Subcutaneous adipose tissue (tissue), 4 donors: Measurements from ENCODE around the gene ADAT2. TPM values are rescaled to one million over a fixed set of nuclear protein-coding genes. Genes with fewer than 3 reads are reported as not detected.

Experiments
- total RNA-seq, 4 donors: library from RNA; depleted of rRNA; stranded (reverse); fragments of >200 nt; gene quantifications; one replicate each; pipeline ENCODE4 v1.1.0, GENCODE V29; 2016
- TF ChIP-seq, protein P1 (sequence below): fragments of 450-650 bp; IDR thresholded peaks from one replicate; pipeline ENCODE4 v1.5.1; 2016; ENCODE audit warnings: low read depth, mild to moderate bottlenecking, control low read depth, antibody characterized with exemption, moderate library complexity

The ADAT2 gene
- total RNA-seq, 4 donors from 2014 or later: 2.8 to 5.7 (median 4.8) TPM

DNA sequence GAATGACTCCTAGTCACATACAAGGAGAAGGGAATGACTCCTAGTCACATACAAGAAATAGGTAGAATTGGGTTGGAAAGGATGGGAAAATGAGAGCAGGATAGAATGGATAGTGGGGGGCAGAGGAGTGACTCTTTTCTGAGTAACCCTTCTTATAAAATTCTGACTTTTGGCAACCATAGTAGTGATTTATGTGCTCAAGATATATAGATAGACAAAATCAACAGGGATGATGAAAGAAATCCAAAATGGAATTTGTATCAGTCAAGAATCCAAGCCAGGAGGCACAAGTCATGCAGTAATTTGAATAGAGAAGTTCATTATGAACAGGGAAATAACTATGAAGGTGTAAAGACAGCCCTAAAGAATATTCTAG, 41.7 kb downstream of the ADAT2 start:
- TF ChIP-seq, protein P1, sequence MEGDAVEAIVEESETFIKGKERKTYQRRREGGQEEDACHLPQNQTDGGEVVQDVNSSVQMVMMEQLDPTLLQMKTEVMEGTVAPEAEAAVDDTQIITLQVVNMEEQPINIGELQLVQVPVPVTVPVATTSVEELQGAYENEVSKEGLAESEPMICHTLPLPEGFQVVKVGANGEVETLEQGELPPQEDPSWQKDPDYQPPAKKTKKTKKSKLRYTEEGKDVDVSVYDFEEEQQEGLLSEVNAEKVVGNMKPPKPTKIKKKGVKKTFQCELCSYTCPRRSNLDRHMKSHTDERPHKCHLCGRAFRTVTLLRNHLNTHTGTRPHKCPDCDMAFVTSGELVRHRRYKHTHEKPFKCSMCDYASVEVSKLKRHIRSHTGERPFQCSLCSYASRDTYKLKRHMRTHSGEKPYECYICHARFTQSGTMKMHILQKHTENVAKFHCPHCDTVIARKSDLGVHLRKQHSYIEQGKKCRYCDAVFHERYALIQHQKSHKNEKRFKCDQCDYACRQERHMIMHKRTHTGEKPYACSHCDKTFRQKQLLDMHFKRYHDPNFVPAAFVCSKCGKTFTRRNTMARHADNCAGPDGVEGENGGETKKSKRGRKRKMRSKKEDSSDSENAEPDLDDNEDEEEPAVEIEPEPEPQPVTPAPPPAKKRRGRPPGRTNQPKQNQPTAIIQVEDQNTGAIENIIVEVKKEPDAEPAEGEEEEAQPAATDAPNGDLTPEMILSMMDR: no peak

DNA sequence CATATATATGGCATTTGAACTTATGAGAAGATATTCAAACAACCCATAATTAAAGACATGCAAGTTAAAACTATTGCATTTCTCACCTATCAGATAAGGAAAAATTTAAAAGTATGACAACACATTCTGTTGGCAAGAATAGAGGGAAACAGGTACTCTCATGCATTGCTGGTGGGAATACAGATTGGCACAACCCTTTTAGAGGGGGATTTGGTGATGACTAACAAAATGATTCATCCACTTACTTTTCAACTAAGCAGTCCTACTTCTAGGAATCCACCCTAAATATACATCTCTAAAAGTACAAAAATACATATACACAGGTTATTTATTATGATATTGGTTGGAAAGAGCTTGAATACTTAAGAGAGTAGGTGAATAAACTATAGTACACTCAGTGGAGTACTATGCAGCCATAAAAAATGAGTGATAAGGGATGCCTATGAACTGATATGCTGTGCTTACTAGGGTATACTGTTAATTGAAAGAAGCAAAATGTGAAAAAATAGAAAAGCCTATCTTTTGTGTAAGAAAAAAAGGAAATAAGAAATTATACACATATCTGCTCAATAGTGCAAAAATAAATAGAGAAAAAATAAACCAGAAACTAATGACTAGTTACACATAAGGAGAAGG, 42.2 kb downstream of the ADAT2 start:
- TF ChIP-seq, protein P1: no peak

DNA sequence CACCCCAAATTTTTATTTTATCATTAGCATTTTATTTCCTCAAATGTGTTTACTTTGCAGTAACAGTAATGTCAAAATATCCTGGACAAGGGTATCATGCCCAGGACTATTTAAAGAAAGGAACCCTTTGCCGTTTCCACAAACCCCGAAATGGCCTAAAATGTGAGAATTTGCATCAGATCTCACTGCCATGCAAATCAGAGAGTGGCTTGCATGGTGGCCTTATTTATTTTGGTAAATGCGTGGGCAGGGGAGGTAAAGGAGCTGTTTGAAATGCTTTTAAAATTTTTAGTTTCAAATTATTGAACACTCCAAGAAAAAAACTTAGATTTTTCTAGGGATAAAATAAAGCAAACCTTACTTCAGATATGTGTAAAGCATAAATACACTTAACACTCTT, 43.8 kb downstream of the ADAT2 start:
- TF ChIP-seq, protein P1: no peak

DNA sequence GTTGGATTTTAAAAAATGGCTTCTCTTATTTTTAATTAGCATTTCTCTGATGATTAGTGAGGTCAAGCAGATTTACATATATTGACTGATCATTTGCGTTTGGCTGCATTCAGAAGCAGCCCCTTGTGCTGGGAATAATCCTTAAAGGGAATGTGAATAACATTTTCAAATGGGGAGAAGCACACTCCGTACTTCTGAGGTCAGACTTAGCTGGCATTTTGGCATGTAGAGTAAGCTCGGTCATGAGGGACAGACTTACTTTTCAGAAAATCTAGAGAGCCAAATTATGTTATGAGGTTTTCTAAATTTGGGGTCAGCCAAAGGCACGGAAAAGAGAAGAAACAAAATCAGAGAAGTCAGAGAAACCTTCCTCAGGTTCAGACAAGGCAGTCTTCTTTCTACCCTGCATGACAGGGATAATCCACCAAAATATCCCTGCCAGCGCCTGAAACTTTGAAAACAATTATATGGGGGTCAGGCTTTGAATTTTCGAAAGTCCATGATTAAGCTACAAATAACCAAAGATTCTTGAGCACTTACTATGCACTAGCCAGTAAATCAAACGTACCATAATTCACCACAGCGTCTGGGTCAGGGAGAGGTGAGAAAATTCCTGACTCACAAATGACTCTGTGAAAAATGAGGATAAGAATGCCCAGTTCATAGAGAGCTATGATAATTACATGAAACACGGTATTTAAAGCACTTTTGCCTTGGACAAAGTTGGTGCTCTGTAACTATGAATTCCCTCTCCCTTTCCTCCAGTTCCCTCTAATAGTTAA, 44.9 kb downstream of the ADAT2 start:
- TF ChIP-seq, protein P1: no peak

DNA sequence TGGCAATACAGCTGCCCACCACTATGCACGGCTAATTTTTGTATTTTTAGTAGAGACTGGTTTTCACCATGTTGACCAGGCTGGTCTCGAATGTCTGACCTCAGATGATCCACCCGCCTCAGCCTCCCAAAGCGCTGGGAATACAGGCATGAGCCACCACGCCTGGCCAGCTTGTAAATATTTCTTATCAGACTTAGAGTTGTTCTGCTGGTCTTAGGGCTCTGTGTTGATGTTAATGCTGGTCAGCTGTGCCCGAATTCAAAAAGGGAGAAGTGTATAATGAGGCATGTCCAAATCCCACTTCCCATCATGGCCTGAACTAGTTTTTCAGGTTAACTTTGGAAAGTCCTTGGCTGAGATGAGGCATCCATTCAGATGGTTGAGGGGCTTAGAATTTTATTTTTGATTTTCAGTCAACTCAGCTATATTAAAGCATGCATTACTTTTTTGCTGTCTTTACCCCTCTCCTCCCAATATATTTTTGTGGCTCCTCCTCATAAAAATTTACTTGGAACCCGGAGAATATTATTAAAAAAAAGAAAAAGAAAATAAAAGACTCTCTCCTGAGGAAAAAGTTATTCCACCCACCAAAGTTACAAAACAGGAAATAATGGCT, 47.7 kb downstream of the ADAT2 start:
- TF ChIP-seq, protein P1: no peak

DNA sequence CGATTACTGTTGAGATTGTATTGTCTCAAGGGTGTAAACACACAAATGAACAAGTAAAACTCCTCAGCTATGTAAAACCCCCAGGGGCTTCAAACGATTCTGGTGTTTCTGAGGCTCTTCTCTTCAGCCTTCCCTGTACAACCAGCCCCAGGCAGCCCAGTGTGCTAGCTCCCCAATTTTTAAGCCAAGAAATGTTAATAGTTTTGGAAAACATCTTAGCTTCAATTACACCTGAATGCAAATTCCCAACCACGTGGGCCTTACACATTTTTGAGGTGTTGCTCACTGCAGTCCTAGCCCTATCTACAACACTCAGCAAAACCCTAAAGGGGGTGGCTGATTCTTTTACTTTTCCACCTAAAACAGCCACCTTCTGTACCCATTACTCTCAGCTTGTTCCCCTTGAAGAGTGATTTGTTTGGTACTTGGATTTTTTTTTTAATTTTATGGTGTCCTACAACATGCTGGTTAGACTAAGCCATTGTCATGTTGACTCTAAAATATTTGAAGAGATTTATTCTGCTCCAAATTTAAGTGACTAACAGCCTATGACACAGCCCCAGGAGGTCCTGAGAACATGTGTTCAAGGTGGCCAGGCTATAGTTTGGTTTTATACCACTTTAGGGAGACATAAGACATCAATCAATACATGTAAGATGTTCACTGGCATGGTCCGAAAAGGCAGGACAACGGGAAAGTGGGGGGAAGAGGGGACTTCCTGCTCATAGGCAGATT, 48.7 kb downstream of the ADAT2 start:
- TF ChIP-seq, protein P1: no peak

DNA sequence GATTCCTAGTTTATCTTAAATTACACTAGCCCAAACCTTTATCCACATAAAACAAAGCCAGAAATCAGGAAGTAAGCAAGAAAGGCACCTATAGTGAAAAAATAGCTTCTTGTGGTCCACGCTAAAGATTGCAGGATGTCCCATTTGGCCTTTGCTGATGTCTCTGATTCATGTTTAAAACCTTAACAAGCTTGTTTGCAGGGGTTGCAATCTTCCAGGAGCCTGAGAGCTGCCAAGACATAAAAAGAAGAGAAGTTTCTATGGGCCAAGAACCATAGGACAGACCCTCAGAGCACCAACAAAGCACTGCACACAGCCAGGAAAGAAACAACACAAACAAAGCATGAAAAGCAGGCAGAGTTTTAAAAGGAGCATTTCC, 49.4 kb downstream of the ADAT2 start:
- TF ChIP-seq, protein P1: no peak
